Measurements from ENCODE around the gene ORC5.

Gene ORC5

GRCh38 chr7:104124469-104124868 lies 83.3 kb downstream of the ORC5 start:
- H3K27ac ChIP-seq (ENCODE audit: low read depth, low read length): no peak overlapping the region
- no peaks in the 10 kb centered on the region for H3K9me3 ChIP-seq (ENCODE audit: insufficient read depth, low read length)
- H2AFZ ChIP-seq (ENCODE audit: low read depth, low read length, severe bottlenecking): no peak overlapping the region
- H3F3A ChIP-seq (ENCODE audit: insufficient read depth): no peaks in the 10 kb centered on the region
- no peak overlapping the region for H3K9ac ChIP-seq (ENCODE audit: low read length)
- no peak for TF ChIP-seq EZH2phosphoT487 (conservative IDR thresholded peaks at IDR 0.05; ENCODE audit: low read length)
- TF ChIP-seq, protein P1, sequence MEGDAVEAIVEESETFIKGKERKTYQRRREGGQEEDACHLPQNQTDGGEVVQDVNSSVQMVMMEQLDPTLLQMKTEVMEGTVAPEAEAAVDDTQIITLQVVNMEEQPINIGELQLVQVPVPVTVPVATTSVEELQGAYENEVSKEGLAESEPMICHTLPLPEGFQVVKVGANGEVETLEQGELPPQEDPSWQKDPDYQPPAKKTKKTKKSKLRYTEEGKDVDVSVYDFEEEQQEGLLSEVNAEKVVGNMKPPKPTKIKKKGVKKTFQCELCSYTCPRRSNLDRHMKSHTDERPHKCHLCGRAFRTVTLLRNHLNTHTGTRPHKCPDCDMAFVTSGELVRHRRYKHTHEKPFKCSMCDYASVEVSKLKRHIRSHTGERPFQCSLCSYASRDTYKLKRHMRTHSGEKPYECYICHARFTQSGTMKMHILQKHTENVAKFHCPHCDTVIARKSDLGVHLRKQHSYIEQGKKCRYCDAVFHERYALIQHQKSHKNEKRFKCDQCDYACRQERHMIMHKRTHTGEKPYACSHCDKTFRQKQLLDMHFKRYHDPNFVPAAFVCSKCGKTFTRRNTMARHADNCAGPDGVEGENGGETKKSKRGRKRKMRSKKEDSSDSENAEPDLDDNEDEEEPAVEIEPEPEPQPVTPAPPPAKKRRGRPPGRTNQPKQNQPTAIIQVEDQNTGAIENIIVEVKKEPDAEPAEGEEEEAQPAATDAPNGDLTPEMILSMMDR (IDR thresholded peaks at IDR 0.05; ENCODE audit: insufficient read depth, low read length, poor library complexity, severe bottlenecking): no peak
- H3K79me2 ChIP-seq (ENCODE audit: insufficient read depth, low read length): no peaks in the 10 kb centered on the region
- H3K9me2 ChIP-seq (replicated peaks; ENCODE audit: insufficient read depth, low read length): no peaks in the 10 kb centered on the region
- H3K4me2 ChIP-seq (ENCODE audit: low read depth, low read length, poor library complexity, severe bottlenecking): no peak overlapping the region
- H3K36me3 ChIP-seq (ENCODE audit: low read length): peaks cover 20% of the 10 kb centered on the region; the same call in 1 of the 2 replicates
- H3K4me3 ChIP-seq (ENCODE audit: insufficient read depth, low read length, poor library complexity, severe bottlenecking): no peak overlapping the region
- no peaks in the 10 kb centered on the region for H4K20me1 ChIP-seq (ENCODE audit: low read depth, low read length)
- H3K27me3 ChIP-seq (ENCODE audit: low read length): no peaks in the 10 kb centered on the region

- Histone ChIP-seq H3F3A (ENCODE audit: insufficient read depth) (no peaks in the 10 kb centered on the region), H3K9ac (ENCODE audit: low read length) (no peak overlapping the region), H3K9me2 (replicated peaks; ENCODE audit: insufficient read depth, low read length) (no peaks in the 10 kb centered on the region), H3K27me3 (ENCODE audit: low read length) (no peaks in the 10 kb centered on the region), H3K36me3 (ENCODE audit: low read length) (peaks cover 15% of the 10 kb centered on the region; the same call in 1 of the 2 replicates), H3K9me3 (ENCODE audit: insufficient read depth, low read length) (no peaks in the 10 kb centered on the region), H4K20me1 (ENCODE audit: low read depth, low read length) (no peaks in the 10 kb centered on the region), H2AFZ (ENCODE audit: low read depth, low read length, severe bottlenecking) (no peak overlapping the region), H3K4me2 (ENCODE audit: low read depth, low read length, poor library complexity, severe bottlenecking) (no peak overlapping the region), H3K79me2 (ENCODE audit: insufficient read depth, low read length) (no peaks in the 10 kb centered on the region), H3K4me3 (ENCODE audit: insufficient read depth, low read length, poor library complexity, severe bottlenecking) (no peak overlapping the region), H3K27ac (ENCODE audit: low read depth, low read length) (no peak overlapping the region)
- TF ChIP-seq EZH2phosphoT487 (conservative IDR thresholded peaks at IDR 0.05; ENCODE audit: low read length): no peak
- TF ChIP-seq, protein P1 (IDR thresholded peaks at IDR 0.05; ENCODE audit: insufficient read depth, low read length, poor library complexity, severe bottlenecking): no peak
Observed at GRCh38 chr7:104123786-104124185, 84.0 kb downstream of the ORC5 start.

- no peaks in the 10 kb centered on the region for H3K79me2 ChIP-seq (ENCODE audit: insufficient read depth, low read length)
- H3K27me3 ChIP-seq (ENCODE audit: low read length): no peaks in the 10 kb centered on the region
- no peaks in the 10 kb centered on the region for H3K9me2 ChIP-seq (replicated peaks; ENCODE audit: insufficient read depth, low read length)
- no peaks in the 10 kb centered on the region for H3F3A ChIP-seq (ENCODE audit: insufficient read depth)
- no peaks in the 10 kb centered on the region for H3K9me3 ChIP-seq (ENCODE audit: insufficient read depth, low read length)
- no peak overlapping the region for H3K4me2 ChIP-seq (ENCODE audit: low read depth, low read length, poor library complexity, severe bottlenecking)
- H3K27ac ChIP-seq (ENCODE audit: low read depth, low read length): no peak overlapping the region
- H2AFZ ChIP-seq (ENCODE audit: low read depth, low read length, severe bottlenecking): no peak overlapping the region
- no peak overlapping the region for H3K9ac ChIP-seq (ENCODE audit: low read length)
- H3K36me3 ChIP-seq (ENCODE audit: low read length): no peaks in the 10 kb centered on the region
- H4K20me1 ChIP-seq (ENCODE audit: low read depth, low read length): no peaks in the 10 kb centered on the region
- H3K4me3 ChIP-seq (ENCODE audit: insufficient read depth, low read length, poor library complexity, severe bottlenecking): no peak overlapping the region
- TF ChIP-seq EZH2phosphoT487 (conservative IDR thresholded peaks at IDR 0.05; ENCODE audit: low read length): no peak
- TF ChIP-seq, protein P1 (IDR thresholded peaks at IDR 0.05; ENCODE audit: insufficient read depth, low read length, poor library complexity, severe bottlenecking): no peak
Observed at GRCh38 chr7:104113788-104114187, 94.0 kb downstream of the ORC5 start.

Measured in SU-DHL-6 (cell line).